ENCODE measurements around the gene PPTC7.
A peak's percentile ranks its signal among the peaks of the same experiment; 100 is the strongest.

Gene PPTC7

DNA sequence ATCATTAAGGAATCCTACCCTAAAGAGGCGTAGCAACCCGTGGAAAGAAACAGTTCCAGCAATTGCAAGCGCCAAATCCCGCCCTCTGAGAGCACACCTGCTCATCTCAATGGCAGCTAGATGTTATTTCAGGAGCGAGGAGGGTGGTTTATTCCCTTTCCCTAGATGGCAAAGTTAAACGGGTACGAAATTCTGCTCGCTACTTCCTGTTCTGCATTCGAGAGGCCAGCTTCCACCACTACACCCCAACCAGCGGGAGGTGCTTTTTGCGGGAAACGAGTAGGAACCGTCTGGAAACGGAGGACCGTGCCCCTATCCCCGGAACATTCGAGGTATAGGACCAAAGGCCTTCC, 81.7 kb downstream of the PPTC7 start:
- peaks cover 0 to 4% (median 2%) of the 10 kb centered on the region in 4 experiments for H3K36me3 ChIP-seq (ENCODE audit: control insufficient read depth in 4 of 4, insufficient read depth in 4 of 4, low read length in 3 of 4)
- ChIA-PET POLR2A (interaction anchor here (0.6 to 2.0 kb wide), 4 partner anchors 32 to 918 kb away, joined by 3 to 19 read pairs (median 4); partner anchors contain the start of genes ARPC3, FAM216A and GPN3), CTCF (interaction anchor here (1.2 to 4.4 kb wide), 5 partner anchors 15 to 78 kb away, joined by 3 to 23 read pairs (median 7); partner anchors contain the start of genes ARPC3, FAM216A and GPN3)
- peak in 1 of 3 donors; percentile 54 for DNase-seq
- peak overlapping the region; percentile 93 to 98 for H3K27ac ChIP-seq (ENCODE audit: insufficient read depth in 1 of 2, low read depth in 1 of 2, low read length in 2 of 2, poor library complexity in 1 of 2, severe bottlenecking in 2 of 2)
- H3K4me1 ChIP-seq (ENCODE audit: control extremely low read depth in 1 of 4, control insufficient read depth in 4 of 4, insufficient read depth in 4 of 4, low read length in 3 of 4) = peaks cover 14 to 34% (median 28%) of the 10 kb centered on the region in 4 experiments
- peak overlapping the region; percentile 63 to 93 (median 89) for H3K4me3 ChIP-seq (ENCODE audit: control insufficient read depth in 1 of 7, extremely low read depth in 1 of 7, insufficient read depth in 4 of 7, low read depth in 2 of 7, low read length in 6 of 7)
- no peaks in the 10 kb centered on the region for H3K9me3 ChIP-seq (ENCODE audit: control extremely low read depth in 1 of 5, control insufficient read depth in 4 of 5, insufficient read depth in 2 of 5, low read depth in 1 of 5, low read length in 4 of 5)
- WGBS (ENCODE audit: insufficient coverage) = under 1% methylated on average over 17 of the region's 17 CpGs
- H3K27me3 ChIP-seq (replicated peaks in 2 of 5; ENCODE audit: control insufficient read depth in 4 of 5, insufficient read depth in 5 of 5, low read length in 4 of 5) = no peaks in the 10 kb centered on the region

DNA sequence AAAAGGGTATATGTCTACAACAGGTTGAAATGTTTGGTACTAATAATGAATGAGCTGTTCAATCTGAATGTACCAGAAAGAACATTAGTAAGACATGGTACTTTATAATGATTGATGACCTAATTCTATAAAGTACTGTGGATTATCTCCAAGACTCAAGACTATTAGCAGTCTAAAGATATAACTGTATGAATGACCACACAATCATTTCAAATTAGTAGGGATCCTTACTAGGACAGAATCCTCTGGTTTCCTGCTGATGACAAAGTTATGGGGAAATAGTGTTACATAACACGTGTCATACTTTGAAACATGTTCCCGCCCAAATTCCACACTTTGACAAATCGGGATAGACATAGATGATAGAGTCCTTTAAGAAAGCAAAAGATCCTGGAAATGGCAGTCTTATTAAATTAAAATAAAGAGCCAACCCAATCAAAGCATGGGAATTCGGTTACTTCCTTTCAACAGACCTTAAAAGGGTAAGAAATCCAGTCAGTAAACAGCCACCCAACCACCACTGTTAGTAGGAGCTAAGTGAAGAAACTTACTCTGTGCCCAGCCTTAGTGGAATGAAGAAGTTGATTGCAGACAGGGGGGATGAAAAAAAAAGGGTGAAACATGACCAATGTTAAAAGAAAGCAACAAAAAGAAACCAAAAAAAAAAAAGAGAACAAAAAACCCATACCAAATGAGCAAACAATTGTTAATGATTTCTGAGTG, 84.0 kb downstream of the PPTC7 start:
- Histone ChIP-seq H3K27me3 (replicated peaks in 2 of 5; ENCODE audit: control insufficient read depth in 4 of 5, insufficient read depth in 5 of 5, low read length in 4 of 5) (no peaks in the 10 kb centered on the region), H3K4me3 (ENCODE audit: control insufficient read depth in 1 of 7, extremely low read depth in 1 of 7, insufficient read depth in 4 of 7, low read depth in 2 of 7, low read length in 6 of 7) (peak overlapping the region in 1 of 7 experiments; percentile 37), H3K36me3 (ENCODE audit: control insufficient read depth in 4 of 4, insufficient read depth in 4 of 4, low read length in 3 of 4) (peaks cover 6 to 18% (median 16%) of the 10 kb centered on the region in 4 experiments), H3K27ac (ENCODE audit: insufficient read depth in 1 of 2, low read depth in 1 of 2, low read length in 2 of 2, poor library complexity in 1 of 2, severe bottlenecking in 2 of 2) (peak overlapping the region; percentile 8 to 98), H3K9me3 (ENCODE audit: control extremely low read depth in 1 of 5, control insufficient read depth in 4 of 5, insufficient read depth in 2 of 5, low read depth in 1 of 5, low read length in 4 of 5) (no peaks in the 10 kb centered on the region), H3K4me1 (ENCODE audit: control extremely low read depth in 1 of 4, control insufficient read depth in 4 of 4, insufficient read depth in 4 of 4, low read length in 3 of 4) (peaks cover 14 to 34% (median 28%) of the 10 kb centered on the region in 4 experiments)
- DNase-seq = peak; percentile 10 to 64 (median 63)
- ChIA-PET POLR2A (no interaction called here), CTCF (interaction anchor here (0.9 to 4.4 kb wide), 4 partner anchors 12 to 101 kb away, joined by 3 to 23 read pairs (median 4); partner anchors contain the start of genes ARPC3, FAM216A and GPN3)
- WGBS (ENCODE audit: insufficient coverage) = no CpG with 5 or more reads among the region's 4 CpGs
